ENCODE measurements around the gene L1TD1.
"Not testable (repeated sequence)": the region's sequence is repeated elsewhere in the genome, so short reads cannot be mapped to it uniquely, and the experiment has no call there.

Gene L1TD1

DNA sequence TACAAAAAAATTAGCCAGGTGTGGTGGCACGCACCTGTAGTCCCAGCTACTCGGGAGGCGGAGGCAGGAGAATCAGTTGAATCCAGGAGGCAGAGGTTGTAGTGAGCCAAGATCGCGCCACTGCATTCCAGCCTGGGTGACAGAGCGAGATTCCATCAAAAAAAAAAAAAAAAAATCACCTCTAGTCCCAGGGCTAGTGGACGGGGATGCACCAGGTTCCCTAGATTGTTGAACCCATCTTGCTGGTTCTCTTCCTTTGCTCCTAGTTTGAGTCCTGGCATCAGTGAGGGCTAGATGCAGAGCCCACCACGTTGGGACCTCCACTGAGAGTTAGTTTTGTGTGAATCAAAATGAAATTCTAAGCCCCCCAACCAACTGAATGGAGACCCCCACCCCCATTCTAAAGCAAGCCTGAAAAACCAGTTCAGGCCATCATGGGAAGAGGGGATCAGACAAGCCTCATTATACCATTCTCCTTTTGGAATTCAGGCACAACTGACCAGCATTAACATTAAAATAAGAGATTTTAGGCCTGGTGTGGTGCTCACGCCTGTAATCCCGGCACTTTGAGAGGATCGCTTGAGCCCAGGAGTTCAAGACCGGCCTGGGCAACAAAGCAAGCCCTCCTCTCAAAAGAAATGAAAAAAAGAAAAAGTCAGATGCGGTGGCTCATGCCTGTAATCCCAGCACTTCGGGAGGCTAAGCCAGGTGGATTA is 17.9 kb upstream of the L1TD1 start:
- no peak for DNase-seq (ENCODE audit: low read depth)
- no peak overlapping the region for H3K4me3 ChIP-seq (ENCODE audit: low read depth, low read length)
- TF ChIP-seq, protein P1, sequence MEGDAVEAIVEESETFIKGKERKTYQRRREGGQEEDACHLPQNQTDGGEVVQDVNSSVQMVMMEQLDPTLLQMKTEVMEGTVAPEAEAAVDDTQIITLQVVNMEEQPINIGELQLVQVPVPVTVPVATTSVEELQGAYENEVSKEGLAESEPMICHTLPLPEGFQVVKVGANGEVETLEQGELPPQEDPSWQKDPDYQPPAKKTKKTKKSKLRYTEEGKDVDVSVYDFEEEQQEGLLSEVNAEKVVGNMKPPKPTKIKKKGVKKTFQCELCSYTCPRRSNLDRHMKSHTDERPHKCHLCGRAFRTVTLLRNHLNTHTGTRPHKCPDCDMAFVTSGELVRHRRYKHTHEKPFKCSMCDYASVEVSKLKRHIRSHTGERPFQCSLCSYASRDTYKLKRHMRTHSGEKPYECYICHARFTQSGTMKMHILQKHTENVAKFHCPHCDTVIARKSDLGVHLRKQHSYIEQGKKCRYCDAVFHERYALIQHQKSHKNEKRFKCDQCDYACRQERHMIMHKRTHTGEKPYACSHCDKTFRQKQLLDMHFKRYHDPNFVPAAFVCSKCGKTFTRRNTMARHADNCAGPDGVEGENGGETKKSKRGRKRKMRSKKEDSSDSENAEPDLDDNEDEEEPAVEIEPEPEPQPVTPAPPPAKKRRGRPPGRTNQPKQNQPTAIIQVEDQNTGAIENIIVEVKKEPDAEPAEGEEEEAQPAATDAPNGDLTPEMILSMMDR (IDR thresholded peaks at IDR 0.05; ENCODE audit: low read depth, low read length) = no peak
- TF ChIP-seq POLR2A (IDR thresholded peaks at IDR 0.05; ENCODE audit: extremely low read depth, insufficient read length) (no peak), MYC (IDR thresholded peaks at IDR 0.05; ENCODE audit: low read depth, low read length) (no peak)
- TF ChIP-seq, protein P2, sequence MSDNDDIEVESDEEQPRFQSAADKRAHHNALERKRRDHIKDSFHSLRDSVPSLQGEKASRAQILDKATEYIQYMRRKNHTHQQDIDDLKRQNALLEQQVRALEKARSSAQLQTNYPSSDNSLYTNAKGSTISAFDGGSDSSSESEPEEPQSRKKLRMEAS (IDR thresholded peaks at IDR 0.05; ENCODE audit: low read depth, low read length) = no peak

DNA sequence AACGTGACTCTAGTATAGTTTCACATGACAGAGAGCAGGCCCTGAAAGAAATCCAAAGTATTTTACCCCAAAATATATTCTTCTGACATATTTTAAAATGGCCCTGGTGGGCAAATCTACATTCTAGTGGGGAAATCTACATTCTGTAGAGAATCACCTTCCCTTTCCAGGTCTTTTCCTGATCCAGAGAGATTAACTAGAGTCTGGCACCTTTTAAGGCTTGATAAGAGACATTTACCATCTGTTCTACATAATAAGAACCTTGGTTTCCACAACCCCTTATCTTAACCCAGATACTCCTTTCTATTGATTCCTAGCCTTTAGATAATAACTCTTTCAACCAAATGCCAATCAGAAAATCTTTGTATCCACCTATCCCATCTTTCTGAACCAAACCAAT is 17.0 kb upstream of the L1TD1 start:
- no peak overlapping the region for H3K4me3 ChIP-seq (ENCODE audit: low read depth, low read length)
- no peak for DNase-seq (ENCODE audit: low read depth)
- TF ChIP-seq, protein P2 (IDR thresholded peaks at IDR 0.05; ENCODE audit: low read depth, low read length) = no peak
- TF ChIP-seq, protein P1 (IDR thresholded peaks at IDR 0.05; ENCODE audit: low read depth, low read length) = no peak
- no peak for TF ChIP-seq POLR2A (IDR thresholded peaks at IDR 0.05; ENCODE audit: extremely low read depth, insufficient read length)
- TF ChIP-seq MYC (IDR thresholded peaks at IDR 0.05; ENCODE audit: low read depth, low read length) = no peak

DNA sequence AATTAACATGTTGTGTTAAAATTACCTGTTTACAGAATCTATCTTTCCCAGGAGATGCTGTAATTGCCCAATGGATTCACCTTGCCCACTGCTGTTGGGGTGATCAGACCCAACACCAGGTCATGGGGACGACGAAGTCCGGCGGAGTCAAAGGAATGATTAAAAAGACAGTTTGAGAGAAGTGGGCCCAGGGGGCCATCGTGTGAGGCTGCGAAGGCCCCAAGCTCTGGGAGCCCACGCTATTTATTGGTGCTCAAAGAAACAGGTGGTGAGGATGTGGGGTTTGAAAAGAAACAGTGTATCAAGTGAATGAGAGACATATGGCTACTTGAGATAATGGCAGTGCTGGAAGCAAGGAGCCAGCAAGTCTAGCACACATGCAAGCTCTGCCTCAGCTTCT is 16.3 kb upstream of the L1TD1 start:
- DNase-seq (ENCODE audit: low read depth) = no peak
- no peak overlapping the region for H3K4me3 ChIP-seq (ENCODE audit: low read depth, low read length)
- TF ChIP-seq, protein P1 (IDR thresholded peaks at IDR 0.05; ENCODE audit: low read depth, low read length) = no peak
- TF ChIP-seq POLR2A (IDR thresholded peaks at IDR 0.05; ENCODE audit: extremely low read depth, insufficient read length) = no peak
- TF ChIP-seq, protein P2 (IDR thresholded peaks at IDR 0.05; ENCODE audit: low read depth, low read length) = no peak
- TF ChIP-seq MYC (IDR thresholded peaks at IDR 0.05; ENCODE audit: low read depth, low read length) = no peak

DNA sequence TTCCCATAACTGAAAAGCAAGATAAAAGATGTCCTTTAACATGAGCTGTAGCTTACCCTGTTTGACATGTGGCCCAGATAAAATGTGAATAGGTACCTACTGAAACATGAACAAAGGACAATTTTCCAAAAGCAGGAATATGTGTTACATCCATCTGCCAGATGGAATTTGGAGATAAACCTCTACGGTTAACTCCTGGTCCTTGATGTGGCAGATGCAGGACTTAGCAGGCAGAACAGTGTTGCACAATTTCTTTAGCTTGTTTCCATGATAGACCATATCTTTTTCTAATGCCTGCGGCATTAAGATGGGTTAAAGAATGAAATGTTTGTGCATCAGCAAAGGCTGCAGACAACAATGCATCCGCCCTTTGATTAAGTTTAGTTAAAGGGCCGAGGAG is 14.6 kb upstream of the L1TD1 start:
- DNase-seq (ENCODE audit: low read depth); H3K4me3 ChIP-seq (ENCODE audit: low read depth, low read length): not testable (repeated sequence)

DNA sequence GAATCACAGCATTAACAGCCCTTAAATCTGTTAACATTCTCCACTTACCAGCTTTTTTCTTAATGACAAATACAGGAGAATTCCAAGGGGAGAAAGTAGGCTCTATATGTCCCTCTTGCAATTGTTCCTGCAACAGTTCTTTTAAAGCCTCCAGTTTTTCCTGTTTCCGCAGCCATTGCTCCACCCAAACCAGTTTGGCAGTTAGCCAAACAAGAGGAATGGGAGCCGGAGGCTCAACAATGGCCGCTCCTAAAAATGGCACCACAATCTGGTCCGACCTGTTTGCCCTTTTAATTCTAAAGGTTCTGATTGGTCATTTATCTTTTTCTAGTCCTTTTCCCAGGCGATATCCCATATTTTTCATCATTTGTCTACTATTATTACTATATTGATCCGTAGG is 14.0 kb upstream of the L1TD1 start:
- H3K4me3 ChIP-seq (ENCODE audit: low read depth, low read length) = no peak overlapping the region
- DNase-seq (ENCODE audit: low read depth) = no peak
- TF ChIP-seq, protein P2 (IDR thresholded peaks at IDR 0.05; ENCODE audit: low read depth, low read length) = no peak
- TF ChIP-seq MYC (IDR thresholded peaks at IDR 0.05; ENCODE audit: low read depth, low read length) (no peak), POLR2A (IDR thresholded peaks at IDR 0.05; ENCODE audit: extremely low read depth, insufficient read length) (no peak)
- TF ChIP-seq, protein P1 (IDR thresholded peaks at IDR 0.05; ENCODE audit: low read depth, low read length) = no peak

DNA sequence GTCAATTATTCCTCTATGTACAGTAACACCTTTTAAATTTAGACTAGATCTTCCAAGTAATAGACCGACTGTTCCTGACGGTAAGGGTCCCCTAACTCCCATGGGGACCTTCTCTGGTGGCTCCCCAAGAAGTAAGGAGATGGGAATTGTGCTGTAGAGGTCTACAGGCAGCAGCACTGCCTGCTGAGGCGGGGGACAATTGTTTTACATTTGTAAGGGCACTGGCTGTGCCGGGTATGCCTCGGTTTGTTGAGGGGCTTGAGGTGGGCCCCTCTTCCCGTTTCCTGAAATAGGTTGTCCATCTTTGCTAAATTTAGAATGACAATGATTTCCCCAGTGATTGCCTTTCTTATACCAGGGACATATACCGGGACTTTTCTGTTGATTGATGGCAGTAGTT is 13.1 kb upstream of the L1TD1 start:
- TF ChIP-seq, protein P2 (IDR thresholded peaks at IDR 0.05; ENCODE audit: low read depth, low read length) = no peak
- no peak for TF ChIP-seq MYC (IDR thresholded peaks at IDR 0.05; ENCODE audit: low read depth, low read length)
- TF ChIP-seq, protein P1 (IDR thresholded peaks at IDR 0.05; ENCODE audit: low read depth, low read length) = no peak
- no peak for TF ChIP-seq POLR2A (IDR thresholded peaks at IDR 0.05; ENCODE audit: extremely low read depth, insufficient read length)
- DNase-seq (ENCODE audit: low read depth) = no peak
- H3K4me3 ChIP-seq (ENCODE audit: low read depth, low read length) = no peak overlapping the region

DNA sequence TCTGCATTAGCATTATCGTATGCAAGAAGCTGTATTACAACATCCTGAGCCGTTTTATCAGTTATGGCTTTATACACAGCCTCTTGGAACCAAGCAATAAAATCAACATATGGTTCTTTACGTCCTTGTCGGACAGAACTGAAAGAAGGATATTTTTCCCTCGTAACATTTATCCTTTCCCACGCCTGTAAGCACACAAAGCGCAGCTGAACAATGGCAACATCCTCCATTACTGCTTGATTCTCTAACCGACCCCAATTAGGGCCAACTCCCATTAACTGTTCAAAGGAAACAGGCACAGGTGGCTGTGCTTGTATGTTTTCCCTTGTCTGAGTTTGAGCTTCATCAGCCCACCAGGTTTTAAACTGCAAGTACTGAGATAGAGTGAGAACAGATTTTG is 12.5 kb upstream of the L1TD1 start:
- H3K4me3 ChIP-seq (ENCODE audit: low read depth, low read length); DNase-seq (ENCODE audit: low read depth): not testable (repeated sequence)

DNA sequence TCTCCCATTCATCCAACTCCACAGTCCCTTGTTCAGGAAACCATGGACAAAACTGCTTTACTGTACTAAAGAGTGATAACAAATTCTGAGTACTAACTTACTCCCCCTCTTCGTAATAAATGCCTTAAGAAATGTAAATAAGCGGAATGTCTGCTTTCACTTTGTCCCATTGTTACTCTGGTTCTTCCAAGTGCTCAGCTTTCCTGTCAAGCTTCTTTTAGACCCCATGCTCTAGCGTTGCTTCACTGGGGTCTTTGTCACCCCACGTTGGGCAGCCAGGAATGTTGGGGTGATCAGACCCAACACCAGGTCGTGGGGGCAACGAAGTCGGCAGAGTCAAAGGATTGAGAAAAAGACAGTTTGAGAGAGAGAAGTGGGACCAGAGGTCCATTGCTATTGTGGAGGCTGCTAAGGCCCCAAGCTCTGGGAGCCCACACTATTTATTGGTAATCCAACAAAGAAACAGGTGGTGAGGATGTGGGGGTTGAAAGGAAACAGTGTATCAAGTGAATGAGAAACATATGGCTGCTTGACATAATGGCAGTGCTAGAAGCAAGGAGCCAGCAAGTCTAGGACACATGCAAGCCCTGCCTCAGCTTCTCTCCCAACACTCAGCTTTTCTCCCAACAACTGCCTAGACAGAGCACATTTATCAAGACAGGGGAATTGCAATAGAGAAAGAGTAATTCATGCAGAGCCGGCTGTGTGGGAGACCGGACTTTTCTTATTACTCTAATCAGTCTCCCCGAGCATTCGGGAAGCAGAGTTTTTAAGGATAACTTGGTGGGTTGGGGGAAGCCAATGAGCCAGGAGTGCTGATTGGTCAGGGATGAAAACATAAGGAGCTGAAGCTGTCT is 11.3 kb upstream of the L1TD1 start:
- DNase-seq (ENCODE audit: low read depth); H3K4me3 ChIP-seq (ENCODE audit: low read depth, low read length): not testable (repeated sequence)

Measured in NB4 (cell line).